BE2C (cell line): ENCODE data around the gene HCRT.

Experiments used
- DNase-seq: peaks from one replicate; pipeline ENCODE4 v3.0.0-alpha.2; 2020
- H3K27me3 ChIP-seq: fragments of 250-450 bp; sonication (Bioruptor Pico); 2 replicates; pipeline ENCODE4 v1.5.1; 2020; ENCODE audit warnings: mild to moderate bottlenecking
- H3K36me3 ChIP-seq: fragments of 250-450 bp; sonication (Bioruptor Pico); 2 replicates; pipeline ENCODE4 v1.5.1; 2020; ENCODE audit warnings: mild to moderate bottlenecking
- H3K4me1 ChIP-seq: fragments of 250-450 bp; sonication (Bioruptor Pico); 2 replicates; pipeline ENCODE4 v1.5.1; 2020
- H3K4me3 ChIP-seq: 2 replicates; pipeline ENCODE4 v1.5.1; 2011; ENCODE audit warnings: low read depth, low read length
- H3K9me3 ChIP-seq: fragments of 250-450 bp; sonication (Bioruptor Pico); 2 replicates; pipeline ENCODE4 v1.5.1; 2020
- TF ChIP-seq, protein P1 (sequence below): IDR thresholded peaks from 2 replicates; pipeline ENCODE4 v1.5.1; 2012; ENCODE audit warnings: mild to moderate bottlenecking, low read depth, low read length

HCRT gene

DNA sequence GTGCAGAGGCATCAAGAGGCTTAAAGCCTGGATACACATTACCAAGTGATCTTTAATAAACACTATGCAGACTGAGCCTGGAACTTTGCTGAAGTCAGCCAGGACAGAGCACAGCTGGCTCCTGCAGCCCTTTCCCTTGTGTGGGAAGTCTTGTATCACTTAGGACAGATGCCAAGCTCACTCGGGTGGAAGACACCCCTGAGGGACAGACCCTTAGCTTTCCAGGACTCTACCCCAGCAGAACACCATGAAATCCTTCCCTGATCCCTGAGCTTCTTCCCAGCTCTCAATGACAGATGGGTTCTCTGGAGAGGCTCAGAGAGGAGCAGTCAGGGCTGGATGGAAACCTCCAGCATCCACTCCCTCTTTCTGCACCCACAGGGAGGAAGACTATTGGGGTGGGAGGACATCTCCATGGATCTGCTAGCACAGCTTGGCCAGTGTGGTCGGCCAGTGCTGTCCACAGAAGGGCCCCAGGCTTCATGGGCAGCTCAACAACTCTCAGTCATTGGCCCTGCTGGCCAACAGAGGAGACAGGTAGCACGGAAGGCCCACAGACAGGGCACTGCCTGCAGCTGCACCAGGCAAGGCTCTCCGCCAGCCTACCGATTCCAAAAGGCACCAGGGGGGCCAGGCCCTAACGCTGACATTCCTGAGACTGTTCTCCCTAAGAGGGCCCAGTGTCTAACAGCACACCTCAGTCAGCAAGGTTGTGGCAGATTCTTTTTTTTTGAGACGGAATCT is 46.3 kb downstream of the HCRT start:
- no peak overlapping the region for H3K4me3 ChIP-seq
- H3K4me1 ChIP-seq = peaks cover under 1% of the 10 kb centered on the region; the same call in 1 of the 2 replicates
- TF ChIP-seq, protein P1, sequence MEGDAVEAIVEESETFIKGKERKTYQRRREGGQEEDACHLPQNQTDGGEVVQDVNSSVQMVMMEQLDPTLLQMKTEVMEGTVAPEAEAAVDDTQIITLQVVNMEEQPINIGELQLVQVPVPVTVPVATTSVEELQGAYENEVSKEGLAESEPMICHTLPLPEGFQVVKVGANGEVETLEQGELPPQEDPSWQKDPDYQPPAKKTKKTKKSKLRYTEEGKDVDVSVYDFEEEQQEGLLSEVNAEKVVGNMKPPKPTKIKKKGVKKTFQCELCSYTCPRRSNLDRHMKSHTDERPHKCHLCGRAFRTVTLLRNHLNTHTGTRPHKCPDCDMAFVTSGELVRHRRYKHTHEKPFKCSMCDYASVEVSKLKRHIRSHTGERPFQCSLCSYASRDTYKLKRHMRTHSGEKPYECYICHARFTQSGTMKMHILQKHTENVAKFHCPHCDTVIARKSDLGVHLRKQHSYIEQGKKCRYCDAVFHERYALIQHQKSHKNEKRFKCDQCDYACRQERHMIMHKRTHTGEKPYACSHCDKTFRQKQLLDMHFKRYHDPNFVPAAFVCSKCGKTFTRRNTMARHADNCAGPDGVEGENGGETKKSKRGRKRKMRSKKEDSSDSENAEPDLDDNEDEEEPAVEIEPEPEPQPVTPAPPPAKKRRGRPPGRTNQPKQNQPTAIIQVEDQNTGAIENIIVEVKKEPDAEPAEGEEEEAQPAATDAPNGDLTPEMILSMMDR = no peak
- no peaks in the 10 kb centered on the region for H3K9me3 ChIP-seq
- no peak for DNase-seq
- H3K27me3 ChIP-seq = no peaks in the 10 kb centered on the region
- H3K36me3 ChIP-seq = peaks cover 23% of the 10 kb centered on the region

DNA sequence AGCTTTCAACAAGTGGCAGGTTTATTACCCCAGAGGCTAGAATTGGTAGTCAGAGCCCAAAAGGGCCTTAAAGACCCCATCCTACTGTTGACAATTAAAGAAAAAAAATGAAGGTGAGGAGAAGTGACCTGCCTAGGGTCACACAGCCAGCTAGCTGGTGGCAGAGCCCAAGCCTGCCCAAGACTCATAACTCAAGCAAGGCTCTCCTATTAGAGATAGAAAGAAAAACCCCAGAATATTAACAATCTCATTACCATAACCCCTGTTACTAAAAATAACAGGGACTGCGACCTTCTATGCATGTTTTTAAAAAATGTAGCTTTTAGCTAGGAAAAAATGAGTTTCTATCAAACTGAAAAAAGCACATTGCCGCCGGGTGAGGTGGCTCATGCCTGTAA is 48.6 kb downstream of the HCRT start:
- TF ChIP-seq, protein P1 = no peak
- Histone ChIP-seq H3K9me3 (no peaks in the 10 kb centered on the region), H3K4me1 (peaks cover 5% of the 10 kb centered on the region), H3K36me3 (peaks cover 18% of the 10 kb centered on the region), H3K4me3 (no peak overlapping the region), H3K27me3 (no peaks in the 10 kb centered on the region)
- no peak for DNase-seq

DNA sequence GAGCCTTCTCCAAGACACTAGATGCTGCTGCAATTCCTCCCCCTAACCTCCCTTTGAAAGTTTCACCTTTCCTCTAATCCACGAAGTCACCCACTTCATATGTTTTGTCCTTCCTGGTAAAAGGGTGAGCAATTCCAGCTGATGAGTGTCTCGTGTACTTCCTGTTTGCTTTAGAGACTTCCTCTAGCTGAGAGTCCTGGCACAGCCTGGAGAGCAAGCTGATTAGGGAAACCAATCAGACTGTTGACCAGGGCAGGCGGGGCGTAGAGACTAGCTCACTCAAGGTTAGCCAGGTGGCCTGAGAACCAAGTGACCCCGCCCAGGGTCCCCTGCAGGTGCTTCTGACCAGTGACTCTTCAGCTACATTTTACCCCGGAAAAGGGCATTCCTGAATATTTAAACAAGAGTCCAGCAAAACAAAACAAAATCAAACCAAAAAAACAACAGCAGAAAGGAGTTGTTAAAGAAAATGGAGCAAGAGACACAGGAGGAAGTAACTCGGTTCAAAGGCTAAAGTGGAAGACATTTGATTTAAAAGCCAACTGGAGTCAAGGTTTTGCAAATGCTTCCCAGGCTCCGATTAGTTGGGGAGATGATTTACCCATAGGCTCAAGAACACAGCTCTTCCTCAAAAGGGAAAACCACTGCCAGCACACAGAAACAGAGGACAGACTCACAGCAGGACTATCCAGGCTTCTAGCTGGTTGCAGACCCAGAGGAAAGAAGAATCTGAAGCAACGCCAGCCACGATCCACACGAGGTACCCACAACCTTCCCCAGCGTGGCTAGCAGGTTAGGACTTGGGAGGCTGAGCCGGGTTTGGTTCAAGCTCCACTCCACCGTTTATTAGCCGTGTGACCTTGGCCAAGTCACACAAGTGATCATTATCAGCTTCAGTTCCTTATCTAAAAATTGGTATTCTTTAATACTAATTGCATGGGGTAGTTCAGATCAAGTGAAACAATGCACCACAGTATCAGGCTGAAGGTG is 49.3 kb downstream of the HCRT start:
- Histone ChIP-seq H3K27me3 (no peaks in the 10 kb centered on the region), H3K36me3 (peaks cover 13% of the 10 kb centered on the region), H3K4me3 (no peak overlapping the region), H3K4me1 (peaks cover 5% of the 10 kb centered on the region), H3K9me3 (no peaks in the 10 kb centered on the region)
- DNase-seq = no peak
- TF ChIP-seq, protein P1 = no peak

DNA sequence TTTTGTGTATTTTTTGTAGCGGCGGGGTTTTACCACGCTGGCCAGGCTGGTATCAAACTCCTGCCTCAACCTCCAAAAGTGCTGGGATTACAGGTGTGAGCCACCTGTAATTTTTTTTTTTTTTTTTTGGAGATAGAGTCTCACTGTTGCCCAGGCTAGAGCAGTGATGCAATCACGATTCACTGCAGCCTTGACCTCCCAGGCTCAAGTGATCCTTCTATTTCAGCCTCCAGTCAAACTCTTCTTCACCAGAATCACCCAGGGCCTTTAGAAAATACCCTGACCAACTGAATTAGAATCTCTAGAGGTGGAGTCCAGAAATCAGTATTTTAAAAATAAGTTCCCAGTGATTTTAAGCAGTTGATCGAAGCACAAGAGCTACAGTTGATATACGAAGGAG is 50.1 kb downstream of the HCRT start:
- TF ChIP-seq, protein P1 = no peak
- Histone ChIP-seq H3K4me3 (no peak overlapping the region), H3K36me3 (peaks cover 19% of the 10 kb centered on the region), H3K27me3 (no peaks in the 10 kb centered on the region), H3K4me1 (peaks cover 5% of the 10 kb centered on the region), H3K9me3 (no peaks in the 10 kb centered on the region)
- no peak for DNase-seq
